GM12872 (cell line): ENCODE data around the gene NOX4.

Source experiments
- CTCF ChIP-seq: IDR thresholded peaks from 3 replicates; pipeline ENCODE4 v1.5.1; 2011; ENCODE audit warnings: low read depth, mild to moderate bottlenecking, low read length, moderate library complexity; ENCODE audit not compliant: insufficient read depth

Gene NOX4

DNA sequence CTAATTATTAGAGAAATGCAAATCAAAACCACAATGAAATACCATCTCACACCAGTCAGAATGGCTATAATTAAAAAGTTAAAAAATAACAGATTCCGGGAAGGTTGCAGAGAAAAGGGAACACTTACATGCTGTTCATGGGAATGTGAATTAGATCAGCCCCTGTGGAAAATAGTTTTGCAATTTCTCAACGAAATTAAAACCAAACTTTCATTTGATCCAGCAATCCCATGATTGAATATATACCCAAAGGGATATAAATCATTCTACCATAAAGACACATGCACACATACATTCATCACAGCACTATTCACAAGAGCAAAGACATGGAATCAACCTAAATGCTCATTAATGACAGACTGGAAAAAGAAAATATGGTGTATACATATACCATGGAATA, 32.5 kb downstream of the NOX4 start:
- TF ChIP-seq CTCF: no peak

DNA sequence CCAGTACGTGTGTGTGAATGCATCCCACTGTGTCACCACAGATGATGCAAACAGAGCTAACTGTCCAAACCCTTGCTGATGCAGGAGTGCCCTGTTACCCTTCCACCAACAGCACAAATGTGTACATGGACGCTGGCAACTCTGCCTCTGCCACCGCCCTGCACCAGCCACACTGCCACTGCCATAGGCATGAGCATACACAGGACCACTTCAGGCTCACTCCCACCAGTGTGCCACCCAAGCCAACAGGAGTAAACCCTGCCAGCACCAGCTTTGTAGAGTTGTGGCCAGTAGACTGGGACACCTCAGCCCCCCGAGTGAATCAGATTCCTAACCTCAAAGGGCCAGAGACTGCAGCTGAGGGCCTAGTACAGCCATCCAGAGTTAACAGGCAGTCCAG, 34.0 kb downstream of the NOX4 start:
- TF ChIP-seq CTCF: no peak

- no peak for TF ChIP-seq CTCF
Observed at GRCh38 chr11:89456681-89457080, 34.5 kb downstream of the NOX4 start.

DNA sequence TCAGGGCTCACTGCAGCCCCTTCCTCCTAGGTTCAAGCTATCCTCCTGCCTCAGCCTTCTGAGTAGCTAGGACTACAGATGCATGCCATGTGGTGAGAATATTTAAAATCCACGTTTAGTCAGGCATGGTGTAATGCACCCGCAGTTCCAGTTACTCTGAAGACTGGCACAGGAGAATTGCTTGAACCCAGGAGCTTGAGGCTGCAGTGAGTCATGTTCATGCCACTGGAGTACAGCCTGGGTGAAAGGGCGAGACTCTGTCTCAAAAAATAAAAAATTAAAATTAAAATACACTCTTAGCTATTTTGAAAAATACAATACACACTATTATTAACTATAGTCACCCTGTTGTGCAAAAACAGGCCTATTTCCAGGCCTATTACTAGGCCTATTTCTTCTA, 38.4 kb downstream of the NOX4 start:
- no peak for TF ChIP-seq CTCF

DNA sequence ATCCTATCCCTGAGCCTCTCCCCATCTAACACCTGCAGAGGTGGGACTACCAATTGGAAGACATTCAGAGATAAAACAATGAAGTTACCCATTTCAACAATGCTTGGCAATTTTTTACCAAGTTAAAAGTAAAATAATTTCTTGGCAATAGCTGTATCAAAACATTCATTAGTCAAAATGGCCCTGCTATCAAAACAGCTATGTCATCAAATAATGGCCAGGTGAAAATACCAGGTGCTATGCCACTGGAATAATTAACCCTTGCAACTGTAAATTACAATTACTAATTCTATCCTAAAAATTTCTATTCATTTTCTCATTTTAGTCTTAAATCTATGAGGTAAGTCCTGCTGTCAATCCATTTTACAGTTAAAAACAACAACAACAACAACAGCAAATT, 43.3 kb downstream of the NOX4 start:
- no peak for TF ChIP-seq CTCF

- TF ChIP-seq CTCF: no peak
Observed at GRCh38 chr11:89443361-89444322, 47.5 kb downstream of the NOX4 start.

- no peak for TF ChIP-seq CTCF
Observed at GRCh38 chr11:89442801-89443200, 48.4 kb downstream of the NOX4 start.
